ENCODE measurements around the gene ADH1B. TPM values are rescaled to one million over a fixed set of nuclear protein-coding genes. Genes with fewer than 3 reads are reported as not detected.
"Not testable (repeated sequence)": the region's sequence is repeated elsewhere in the genome, so short reads cannot be mapped to it uniquely, and the experiment has no call there.

The ADH1B gene
- total and polyA plus RNA-seq, 2 experiments from 2014 or later: not detected

DNA sequence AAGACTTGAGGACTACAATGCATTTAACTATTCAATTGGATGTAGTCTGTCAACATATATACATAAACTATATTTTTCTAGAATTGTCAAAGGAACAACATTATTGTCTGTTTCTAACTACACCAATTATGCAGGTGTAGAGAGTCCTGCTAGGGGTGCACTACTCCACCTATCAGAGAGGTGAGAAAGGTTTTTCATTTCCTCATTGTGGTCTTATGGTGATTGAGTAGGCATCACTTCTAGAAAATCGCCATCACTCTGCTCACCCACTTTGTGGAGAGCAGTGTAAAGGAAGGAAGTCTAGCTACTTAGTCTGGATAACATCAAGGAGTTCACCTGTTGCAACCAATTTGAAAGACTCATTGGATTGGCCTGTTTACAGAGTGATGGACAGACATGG lies 35.8 kb upstream of the ADH1B start (continued):
- TF ChIP-seq, protein P1, sequence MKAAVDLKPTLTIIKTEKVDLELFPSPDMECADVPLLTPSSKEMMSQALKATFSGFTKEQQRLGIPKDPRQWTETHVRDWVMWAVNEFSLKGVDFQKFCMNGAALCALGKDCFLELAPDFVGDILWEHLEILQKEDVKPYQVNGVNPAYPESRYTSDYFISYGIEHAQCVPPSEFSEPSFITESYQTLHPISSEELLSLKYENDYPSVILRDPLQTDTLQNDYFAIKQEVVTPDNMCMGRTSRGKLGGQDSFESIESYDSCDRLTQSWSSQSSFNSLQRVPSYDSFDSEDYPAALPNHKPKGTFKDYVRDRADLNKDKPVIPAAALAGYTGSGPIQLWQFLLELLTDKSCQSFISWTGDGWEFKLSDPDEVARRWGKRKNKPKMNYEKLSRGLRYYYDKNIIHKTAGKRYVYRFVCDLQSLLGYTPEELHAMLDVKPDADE (IDR thresholded peaks at IDR 0.05): no peak
- TF ChIP-seq POLR2AphosphoS5 (IDR thresholded peaks at IDR 0.05; ENCODE audit: low read depth): no peak

DNA sequence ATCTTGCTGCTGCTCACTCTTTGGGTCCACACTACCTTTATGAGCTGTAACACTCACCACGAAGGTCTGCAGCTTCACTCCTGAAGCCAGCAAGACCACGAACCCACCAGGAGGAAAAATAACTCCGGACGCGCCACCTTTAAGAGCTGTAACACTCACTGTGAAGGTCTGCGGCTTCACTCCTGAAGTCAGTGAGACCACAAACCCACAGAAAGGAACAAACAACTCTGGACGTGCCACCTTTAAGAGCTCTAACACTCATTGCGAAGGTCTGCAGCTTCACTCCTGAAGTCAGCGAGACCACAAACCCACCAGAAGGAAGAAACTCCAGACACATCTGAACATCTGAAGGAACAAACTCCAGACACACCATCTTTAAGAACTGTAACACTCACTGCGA lies 34.9 kb upstream of the ADH1B start:
- H3K27ac ChIP-seq (ENCODE audit: low read depth); H2AFZ ChIP-seq; H3K4me3 Mint-ChIP-seq; H3K4me1 ChIP-seq (ENCODE audit: insufficient read depth); H3K4me2 ChIP-seq; H3K36me3 ChIP-seq (ENCODE audit: insufficient read depth); H3K79me2 ChIP-seq (replicated peaks; ENCODE audit: insufficient read depth); H3K9me2 ChIP-seq (ENCODE audit: insufficient read depth); H3K27ac Mint-ChIP-seq; H3K27me3 Mint-ChIP-seq (ENCODE audit: insufficient read depth, low read depth, poor library complexity); H3F3A ChIP-seq (replicated peaks; ENCODE audit: low read depth); H4K20me1 ChIP-seq (replicated peaks; ENCODE audit: insufficient read depth); H3K4me1 Mint-ChIP-seq; DNase-seq (ENCODE audit: low spot score); ATAC-seq; H3K4me3 ChIP-seq; H3K27me3 ChIP-seq (ENCODE audit: insufficient read depth): not testable (repeated sequence)
- H3K9me3 Mint-ChIP-seq: peaks cover 58% of the 10 kb centered on the region
- peaks cover 17% of the 10 kb centered on the region for H3K36me3 Mint-ChIP-seq (ENCODE audit: low read depth)

DNA sequence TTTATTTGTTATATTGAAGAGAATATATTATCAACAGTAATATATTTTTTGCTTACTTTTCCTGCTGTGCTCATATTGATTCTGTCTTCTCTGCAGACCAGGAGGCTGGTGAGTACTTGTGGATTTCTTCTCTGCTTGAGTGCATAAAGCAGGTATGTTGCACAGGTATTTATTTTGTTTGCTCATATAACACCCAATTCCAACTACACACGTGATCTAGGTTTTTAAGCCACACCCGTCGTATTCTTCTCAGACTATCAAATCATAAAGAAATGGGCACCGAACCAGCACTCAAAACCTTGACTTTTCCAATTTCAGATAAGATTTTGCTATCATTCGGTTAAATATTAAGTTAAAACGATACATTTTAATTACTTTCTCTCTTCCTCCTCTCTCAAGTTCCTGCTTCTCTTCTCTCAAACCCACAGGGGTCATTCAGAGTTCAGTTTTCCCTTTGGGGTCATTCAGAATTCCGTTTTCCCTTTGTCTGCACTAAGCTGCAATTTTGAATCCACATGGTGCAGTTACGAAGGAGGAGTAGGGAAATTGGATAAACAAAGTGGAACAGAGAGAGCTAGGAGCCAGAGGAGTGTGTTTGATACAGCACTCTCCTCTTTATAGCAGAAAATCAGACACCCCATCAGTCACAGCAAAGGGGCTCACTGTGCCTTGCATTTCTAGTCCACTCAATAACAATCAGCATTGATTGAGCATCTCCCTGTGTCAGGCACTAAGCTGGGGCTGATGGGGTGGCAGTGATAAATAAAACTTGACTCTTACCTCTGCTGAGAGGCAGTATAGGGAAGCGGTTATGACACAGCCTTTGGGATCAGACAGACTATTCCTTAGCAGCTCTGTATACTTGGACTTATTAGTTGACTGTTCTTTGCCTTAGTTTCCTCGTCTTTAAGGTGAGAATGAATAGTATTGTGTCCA lies 31.7 kb upstream of the ADH1B start, which contains the start of gene ADH1C:
ADH1C (minus strand) TSS at position 145 of the 936 bp plus-strand sequence; CDS start at position 74, 71 bp downstream.
- Histone ChIP-seq H3F3A (replicated peaks; ENCODE audit: low read depth) (no peaks in the 10 kb centered on the region), H3K27ac (ENCODE audit: low read depth) (no peak within 1 kb of the TSS), H3K79me2 (replicated peaks; ENCODE audit: insufficient read depth) (no peaks in the 10 kb centered on the region), H3K4me2 (no peak within 1 kb of the TSS), H3K9me2 (ENCODE audit: insufficient read depth) (peaks cover 7% of the 10 kb centered on the region; the same call in 1 of the 2 replicates), H3K4me3 (no peak within 1 kb of the TSS), H2AFZ (no peak within 1 kb of the TSS), H3K27me3 (ENCODE audit: insufficient read depth) (no peaks in the 10 kb centered on the region), H3K4me1 (ENCODE audit: insufficient read depth) (no peaks in the 10 kb centered on the region), H4K20me1 (replicated peaks; ENCODE audit: insufficient read depth) (no peaks in the 10 kb centered on the region), H3K36me3 (ENCODE audit: insufficient read depth) (no peaks in the 10 kb centered on the region)
- Mint-ChIP-seq H3K4me3 (no peak within 1 kb of the TSS), H3K27ac (no peak within 1 kb of the TSS), H3K4me1 (no peaks in the 10 kb centered on the region), H3K9me3 (peaks cover 36% of the 10 kb centered on the region), H3K27me3 (ENCODE audit: insufficient read depth, low read depth, poor library complexity) (no peaks in the 10 kb centered on the region), H3K36me3 (ENCODE audit: low read depth) (peaks cover 8% of the 10 kb centered on the region; the same call in 2 of the 3 replicates)
- no peak for TF ChIP-seq NANOG (IDR thresholded peaks at IDR 0.05; ENCODE audit: borderline replicate concordance)
- TF ChIP-seq STAT1 (IDR thresholded peaks at IDR 0.05; ENCODE audit: unreplicated experiment): no peak
- TF ChIP-seq EZH2phosphoT487 (IDR thresholded peaks at IDR 0.05; ENCODE audit: unreplicated experiment): no peak
- TF ChIP-seq, protein P2, sequence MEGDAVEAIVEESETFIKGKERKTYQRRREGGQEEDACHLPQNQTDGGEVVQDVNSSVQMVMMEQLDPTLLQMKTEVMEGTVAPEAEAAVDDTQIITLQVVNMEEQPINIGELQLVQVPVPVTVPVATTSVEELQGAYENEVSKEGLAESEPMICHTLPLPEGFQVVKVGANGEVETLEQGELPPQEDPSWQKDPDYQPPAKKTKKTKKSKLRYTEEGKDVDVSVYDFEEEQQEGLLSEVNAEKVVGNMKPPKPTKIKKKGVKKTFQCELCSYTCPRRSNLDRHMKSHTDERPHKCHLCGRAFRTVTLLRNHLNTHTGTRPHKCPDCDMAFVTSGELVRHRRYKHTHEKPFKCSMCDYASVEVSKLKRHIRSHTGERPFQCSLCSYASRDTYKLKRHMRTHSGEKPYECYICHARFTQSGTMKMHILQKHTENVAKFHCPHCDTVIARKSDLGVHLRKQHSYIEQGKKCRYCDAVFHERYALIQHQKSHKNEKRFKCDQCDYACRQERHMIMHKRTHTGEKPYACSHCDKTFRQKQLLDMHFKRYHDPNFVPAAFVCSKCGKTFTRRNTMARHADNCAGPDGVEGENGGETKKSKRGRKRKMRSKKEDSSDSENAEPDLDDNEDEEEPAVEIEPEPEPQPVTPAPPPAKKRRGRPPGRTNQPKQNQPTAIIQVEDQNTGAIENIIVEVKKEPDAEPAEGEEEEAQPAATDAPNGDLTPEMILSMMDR (conservative IDR thresholded peaks at IDR 0.05; ENCODE audit: low read depth in 2 of 2): no peak
- TF ChIP-seq, protein P3, sequence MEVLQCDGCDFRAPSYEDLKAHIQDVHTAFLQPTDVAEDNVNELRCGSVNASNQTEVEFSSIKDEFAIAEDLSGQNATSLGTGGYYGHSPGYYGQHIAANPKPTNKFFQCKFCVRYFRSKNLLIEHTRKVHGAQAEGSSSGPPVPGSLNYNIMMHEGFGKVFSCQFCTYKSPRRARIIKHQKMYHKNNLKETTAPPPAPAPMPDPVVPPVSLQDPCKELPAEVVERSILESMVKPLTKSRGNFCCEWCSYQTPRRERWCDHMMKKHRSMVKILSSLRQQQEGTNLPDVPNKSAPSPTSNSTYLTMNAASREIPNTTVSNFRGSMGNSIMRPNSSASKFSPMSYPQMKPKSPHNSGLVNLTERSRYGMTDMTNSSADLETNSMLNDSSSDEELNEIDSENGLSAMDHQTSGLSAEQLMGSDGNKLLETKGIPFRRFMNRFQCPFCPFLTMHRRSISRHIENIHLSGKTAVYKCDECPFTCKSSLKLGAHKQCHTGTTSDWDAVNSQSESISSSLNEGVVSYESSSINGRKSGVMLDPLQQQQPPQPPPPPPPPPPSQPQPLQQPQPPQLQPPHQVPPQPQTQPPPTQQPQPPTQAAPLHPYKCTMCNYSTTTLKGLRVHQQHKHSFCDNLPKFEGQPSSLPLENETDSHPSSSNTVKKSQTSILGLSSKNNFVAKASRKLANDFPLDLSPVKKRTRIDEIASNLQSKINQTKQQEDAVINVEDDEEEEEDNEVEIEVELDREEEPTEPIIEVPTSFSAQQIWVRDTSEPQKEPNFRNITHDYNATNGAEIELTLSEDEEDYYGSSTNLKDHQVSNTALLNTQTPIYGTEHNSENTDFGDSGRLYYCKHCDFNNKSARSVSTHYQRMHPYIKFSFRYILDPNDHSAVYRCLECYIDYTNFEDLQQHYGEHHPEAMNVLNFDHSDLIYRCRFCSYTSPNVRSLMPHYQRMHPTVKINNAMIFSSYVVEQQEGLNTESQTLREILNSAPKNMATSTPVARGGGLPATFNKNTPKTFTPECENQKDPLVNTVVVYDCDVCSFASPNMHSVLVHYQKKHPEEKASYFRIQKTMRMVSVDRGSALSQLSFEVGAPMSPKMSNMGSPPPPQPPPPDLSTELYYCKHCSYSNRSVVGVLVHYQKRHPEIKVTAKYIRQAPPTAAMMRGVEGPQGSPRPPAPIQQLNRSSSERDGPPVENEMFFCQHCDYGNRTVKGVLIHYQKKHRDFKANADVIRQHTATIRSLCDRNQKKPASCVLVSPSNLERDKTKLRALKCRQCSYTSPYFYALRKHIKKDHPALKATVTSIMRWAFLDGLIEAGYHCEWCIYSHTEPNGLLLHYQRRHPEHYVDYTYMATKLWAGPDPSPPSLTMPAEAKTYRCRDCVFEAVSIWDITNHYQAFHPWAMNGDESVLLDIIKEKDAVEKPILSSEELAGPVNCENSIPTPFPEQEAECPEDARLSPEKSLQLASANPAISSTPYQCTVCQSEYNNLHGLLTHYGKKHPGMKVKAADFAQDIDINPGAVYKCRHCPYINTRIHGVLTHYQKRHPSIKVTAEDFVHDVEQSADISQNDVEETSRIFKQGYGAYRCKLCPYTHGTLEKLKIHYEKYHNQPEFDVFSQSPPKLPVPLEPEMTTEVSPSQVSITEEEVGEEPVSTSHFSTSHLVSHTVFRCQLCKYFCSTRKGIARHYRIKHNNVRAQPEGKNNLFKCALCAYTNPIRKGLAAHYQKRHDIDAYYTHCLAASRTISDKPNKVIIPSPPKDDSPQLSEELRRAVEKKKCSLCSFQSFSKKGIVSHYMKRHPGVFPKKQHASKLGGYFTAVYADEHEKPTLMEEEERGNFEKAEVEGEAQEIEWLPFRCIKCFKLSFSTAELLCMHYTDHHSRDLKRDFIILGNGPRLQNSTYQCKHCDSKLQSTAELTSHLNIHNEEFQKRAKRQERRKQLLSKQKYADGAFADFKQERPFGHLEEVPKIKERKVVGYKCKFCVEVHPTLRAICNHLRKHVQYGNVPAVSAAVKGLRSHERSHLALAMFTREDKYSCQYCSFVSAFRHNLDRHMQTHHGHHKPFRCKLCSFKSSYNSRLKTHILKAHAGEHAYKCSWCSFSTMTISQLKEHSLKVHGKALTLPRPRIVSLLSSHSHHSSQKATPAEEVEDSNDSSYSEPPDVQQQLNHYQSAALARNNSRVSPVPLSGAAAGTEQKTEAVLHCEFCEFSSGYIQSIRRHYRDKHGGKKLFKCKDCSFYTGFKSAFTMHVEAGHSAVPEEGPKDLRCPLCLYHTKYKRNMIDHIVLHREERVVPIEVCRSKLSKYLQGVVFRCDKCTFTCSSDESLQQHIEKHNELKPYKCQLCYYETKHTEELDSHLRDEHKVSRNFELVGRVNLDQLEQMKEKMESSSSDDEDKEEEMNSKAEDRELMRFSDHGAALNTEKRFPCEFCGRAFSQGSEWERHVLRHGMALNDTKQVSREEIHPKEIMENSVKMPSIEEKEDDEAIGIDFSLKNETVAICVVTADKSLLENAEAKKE (CRISPR knock-in tag; IDR thresholded peaks at IDR 0.05): no peak
- TF ChIP-seq JUNB (IDR thresholded peaks at IDR 0.05; ENCODE audit: unreplicated experiment): no peak
- DNase-seq (ENCODE audit: low spot score) (no peak), ATAC-seq (no peak)

All from GM23338 (cell line).